GM15510 (cell line): ENCODE results near the gene TMEM259.

Experiments
- POLR2A ChIP-seq: IDR thresholded peaks from 3 replicates; pipeline ENCODE4 v1.6.1; 2011; ENCODE audit warnings: borderline replicate concordance; ENCODE audit not compliant: insufficient read length; ENCODE audit errors: extremely low read depth

TMEM259 gene

GRCh38 chr19:1062387-1063029 is 41.6 kb upstream of the TMEM259 start:
- no peak for TF ChIP-seq POLR2A

DNA sequence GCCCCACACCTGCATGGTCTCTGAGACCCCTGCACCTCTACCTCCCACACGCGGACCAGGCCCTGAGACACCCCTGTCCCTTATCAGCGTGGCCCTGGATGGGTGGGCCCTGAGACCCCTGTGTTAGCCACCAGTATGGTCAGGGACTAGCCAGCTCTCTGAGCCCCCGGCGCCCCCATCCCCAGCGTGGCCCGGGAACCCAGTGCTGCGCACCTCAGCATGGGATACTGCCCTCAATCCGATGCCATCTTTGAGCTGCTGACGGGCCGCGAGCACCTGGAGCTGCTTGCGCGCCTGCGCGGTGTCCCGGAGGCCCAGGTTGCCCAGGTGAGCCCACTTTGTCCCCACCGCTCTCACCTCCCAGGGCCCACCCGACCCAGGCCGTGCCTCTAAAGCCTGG is 41.1 kb upstream of the TMEM259 start:
- TF ChIP-seq POLR2A: no peak

DNA sequence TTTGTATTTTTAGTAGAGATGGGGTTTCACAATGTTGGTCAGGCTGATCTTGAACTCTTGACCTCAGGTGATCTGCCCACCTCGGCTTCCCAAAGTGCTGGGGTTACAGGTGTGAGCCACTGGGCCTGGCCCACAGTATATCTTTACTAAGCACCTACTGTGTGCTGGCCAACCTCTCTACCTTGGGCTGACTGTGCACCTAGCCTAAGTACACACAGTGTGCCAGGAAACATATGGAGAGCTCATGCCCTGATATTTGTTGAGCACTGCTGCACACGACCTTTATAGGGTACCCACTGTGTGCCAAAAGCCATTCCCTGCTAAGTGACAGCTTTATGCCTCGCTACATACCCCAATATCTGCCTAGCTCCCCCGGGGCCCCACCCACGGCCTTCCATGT is 39.8 kb upstream of the TMEM259 start:
- TF ChIP-seq POLR2A: no peak

- no peak for TF ChIP-seq POLR2A
Measured at GRCh38 chr19:1058112-1058511, 37.2 kb upstream of the TMEM259 start.

DNA sequence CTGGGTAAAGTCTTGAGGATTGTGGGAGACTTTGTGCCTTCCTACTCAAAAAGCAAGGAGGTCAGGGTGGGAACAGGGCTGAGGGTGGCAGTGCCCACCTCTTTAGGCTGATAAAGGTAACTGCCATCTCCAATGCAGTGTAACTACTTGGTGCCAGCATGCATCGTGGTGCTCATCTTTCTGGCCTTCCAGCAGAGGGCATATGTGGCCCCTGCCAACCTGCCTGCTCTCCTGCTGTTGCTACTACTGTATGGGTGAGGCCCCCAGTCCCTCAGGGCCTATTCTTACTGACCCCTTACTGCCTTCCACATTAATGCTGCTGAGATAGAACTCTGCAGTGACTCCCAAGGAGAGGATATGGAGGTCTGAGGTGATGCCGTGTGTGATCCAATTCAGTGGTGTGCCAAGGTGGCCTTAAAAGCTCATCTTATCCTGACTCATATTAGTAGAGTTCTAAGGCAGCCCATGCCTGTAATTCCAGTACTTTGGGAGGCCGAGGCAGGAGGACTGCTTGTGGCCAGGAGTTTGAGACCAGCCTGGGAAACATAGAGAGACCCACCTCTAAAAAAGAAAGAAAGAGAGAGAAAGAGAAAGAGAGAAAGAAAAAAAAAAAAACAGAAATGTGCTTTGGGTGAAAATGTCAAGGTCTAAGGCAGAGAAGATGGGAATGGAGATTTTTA is 36.4 kb upstream of the TMEM259 start:
- no peak for TF ChIP-seq POLR2A

- TF ChIP-seq POLR2A: no peak
Measured at GRCh38 chr19:1055886-1056620, 35.1 kb upstream of the TMEM259 start.

- TF ChIP-seq POLR2A: no peak
Measured at GRCh38 chr19:1055028-1055425, 34.1 kb upstream of the TMEM259 start.

DNA sequence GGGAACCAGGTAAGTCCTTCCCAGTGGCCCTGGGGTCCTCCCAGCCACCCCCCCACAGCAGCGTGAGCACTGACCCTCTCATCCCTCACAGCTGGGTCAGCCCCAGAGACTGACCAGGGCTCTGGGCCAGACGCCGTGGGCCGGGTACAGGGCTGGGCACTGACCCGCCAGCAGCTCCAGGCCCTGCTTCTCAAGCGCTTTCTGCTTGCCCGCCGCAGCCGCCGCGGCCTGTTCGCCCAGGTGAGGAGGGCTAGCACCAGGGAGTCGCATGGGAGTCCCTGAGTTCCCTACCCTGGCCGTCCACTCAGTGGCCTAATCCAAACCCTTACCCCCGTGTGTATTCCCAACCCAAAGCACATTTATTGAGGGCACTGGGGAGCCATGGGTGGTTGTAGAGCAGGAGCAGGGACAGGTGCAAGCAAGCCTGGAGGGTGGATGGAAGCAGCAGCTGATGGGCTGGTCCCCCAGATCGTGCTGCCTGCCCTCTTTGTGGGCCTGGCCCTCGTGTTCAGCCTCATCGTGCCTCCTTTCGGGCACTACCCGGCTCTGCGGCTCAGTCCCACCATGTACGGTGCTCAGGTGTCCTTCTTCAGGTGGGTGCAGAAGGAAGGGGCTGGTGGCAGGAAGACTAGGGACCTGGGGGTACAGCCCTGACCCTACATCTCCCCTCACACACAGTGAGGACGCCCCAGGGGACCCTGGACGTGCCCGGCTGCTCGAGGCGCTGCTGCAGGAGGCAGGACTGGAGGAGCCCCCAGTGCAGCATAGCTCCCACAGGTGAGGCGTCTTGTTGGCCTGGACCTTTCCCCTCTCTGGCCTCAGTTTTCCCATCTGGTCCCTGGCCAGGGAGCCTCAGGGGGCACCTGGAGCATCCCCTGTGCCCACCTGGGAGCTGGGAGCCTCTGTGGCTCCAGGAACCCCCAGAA is 33.4 kb upstream of the TMEM259 start:
- TF ChIP-seq POLR2A: no peak

DNA sequence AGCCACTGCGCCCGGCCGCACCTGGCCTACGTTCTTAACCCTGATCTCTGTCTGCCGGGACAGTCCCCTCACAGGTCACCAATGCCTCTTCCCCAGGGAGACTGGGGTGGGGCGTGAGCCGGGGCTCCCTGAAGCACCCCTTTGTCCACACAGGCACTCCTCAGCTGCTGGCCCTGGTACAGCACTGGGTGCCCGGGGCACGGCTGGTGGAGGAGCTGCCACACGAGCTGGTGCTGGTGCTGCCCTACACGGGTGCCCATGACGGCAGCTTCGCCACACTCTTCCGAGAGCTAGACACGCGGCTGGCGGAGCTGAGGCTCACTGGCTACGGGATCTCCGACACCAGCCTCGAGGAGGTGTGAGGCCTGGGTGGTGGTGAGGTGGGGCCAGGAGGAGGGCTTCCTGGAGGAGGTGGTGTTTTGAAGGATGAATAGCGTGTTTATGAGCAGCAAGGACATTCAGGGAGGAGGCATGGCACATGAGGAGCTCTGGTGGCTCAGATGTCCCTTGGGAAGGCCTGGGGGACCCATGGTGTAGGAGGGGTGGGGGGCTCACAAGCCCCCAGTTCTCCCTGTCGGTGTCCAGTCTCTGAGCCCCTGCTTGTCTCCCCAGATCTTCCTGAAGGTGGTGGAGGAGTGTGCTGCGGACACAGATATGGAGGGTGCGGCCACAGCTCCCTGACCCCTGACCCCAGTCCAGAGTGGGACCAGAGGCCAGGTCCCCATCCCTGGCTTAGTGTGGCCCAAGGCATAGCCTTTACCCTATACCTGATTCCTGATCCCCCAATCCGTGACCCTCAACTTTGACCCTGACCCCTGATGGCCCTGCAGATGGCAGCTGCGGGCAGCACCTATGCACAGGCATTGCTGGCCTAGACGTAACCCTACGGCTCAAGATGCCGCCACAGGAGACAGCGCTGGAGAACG is 32.5 kb upstream of the TMEM259 start:
- TF ChIP-seq POLR2A: no peak

- no peak for TF ChIP-seq POLR2A
Measured at GRCh38 chr19:1052349-1052975, 31.5 kb upstream of the TMEM259 start.

DNA sequence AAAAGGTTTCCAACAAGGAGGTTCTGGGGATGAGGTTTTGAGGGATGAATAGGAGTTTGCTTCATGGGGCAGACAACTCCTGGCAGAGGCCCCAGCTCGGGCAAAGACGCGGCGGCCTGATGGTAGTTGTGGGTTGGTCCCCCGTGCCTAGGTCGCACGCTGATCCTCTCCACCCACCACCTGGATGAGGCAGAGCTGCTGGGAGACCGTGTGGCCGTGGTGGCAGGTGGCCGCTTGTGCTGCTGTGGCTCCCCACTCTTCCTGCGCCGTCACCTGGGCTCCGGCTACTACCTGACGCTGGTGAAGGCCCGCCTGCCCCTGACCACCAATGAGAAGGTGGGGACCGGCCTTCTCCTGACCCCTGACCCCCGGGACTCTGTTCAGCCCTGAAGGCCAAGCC is 30.9 kb upstream of the TMEM259 start:
- TF ChIP-seq POLR2A: no peak

DNA sequence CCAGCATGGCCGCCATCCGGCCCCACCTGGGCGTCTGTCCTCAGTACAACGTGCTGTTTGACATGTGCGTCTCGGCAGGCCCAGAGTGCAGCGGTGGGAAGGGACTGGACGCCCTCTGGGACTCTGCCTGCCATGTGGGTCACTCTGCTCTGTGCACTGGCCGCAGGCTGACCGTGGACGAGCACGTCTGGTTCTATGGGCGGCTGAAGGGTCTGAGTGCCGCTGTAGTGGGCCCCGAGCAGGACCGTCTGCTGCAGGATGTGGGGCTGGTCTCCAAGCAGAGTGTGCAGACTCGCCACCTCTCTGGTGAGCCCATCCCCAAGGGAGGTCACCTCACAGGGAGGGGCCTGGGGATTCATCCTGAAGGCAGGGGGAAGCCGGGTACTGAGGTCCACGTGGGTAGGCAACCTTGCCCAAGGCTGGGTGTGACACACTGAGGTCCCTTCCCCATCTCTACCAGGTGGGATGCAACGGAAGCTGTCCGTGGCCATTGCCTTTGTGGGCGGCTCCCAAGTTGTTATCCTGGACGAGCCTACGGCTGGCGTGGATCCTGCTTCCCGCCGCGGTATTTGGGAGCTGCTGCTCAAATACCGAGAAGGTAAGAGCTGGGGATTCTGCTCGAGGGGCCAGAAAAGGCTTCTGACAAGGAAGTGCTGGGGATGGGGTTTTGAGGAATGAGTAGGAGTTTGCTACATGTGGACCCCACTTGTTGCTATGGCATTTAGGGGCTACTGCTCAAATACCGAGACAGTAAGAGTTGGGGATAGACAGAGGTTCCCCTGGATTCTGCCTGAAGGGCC is 30.3 kb upstream of the TMEM259 start:
- no peak for TF ChIP-seq POLR2A
